GM12875 (cell line): ENCODE results near the gene RHEX.

Experiments used
- H3K4me3 ChIP-seq: one replicate; pipeline ENCODE4 v1.5.1; 2011; ENCODE audit warnings: low read depth, low read length, control low read depth
- CTCF ChIP-seq: IDR thresholded peaks from 2 replicates; pipeline ENCODE4 v1.5.1; 2011; ENCODE audit warnings: low read depth, mild to moderate bottlenecking, control low read depth, inconsistent platforms, low read length, moderate library complexity, borderline replicate concordance; ENCODE audit not compliant: insufficient read depth

RHEX gene

GRCh38 chr1:206098242-206098919, 45.4 kb downstream of the RHEX start:
- TF ChIP-seq CTCF, result no peak
- no peak overlapping the region for H3K4me3 ChIP-seq

GRCh38 chr1:206100226-206100815, 47.3 kb downstream of the RHEX start:
- TF ChIP-seq CTCF, result no peak
- no peak overlapping the region for H3K4me3 ChIP-seq

GRCh38 chr1:206101351-206102045, 48.5 kb downstream of the RHEX start:
- no peak overlapping the region for H3K4me3 ChIP-seq
- no peak for TF ChIP-seq CTCF

GRCh38 chr1:206102292-206102936, 49.4 kb downstream of the RHEX start:
- TF ChIP-seq CTCF, result no peak
- no peak overlapping the region for H3K4me3 ChIP-seq

- no peak for TF ChIP-seq CTCF
- H3K4me3 ChIP-seq, result no peak overlapping the region
Observed at GRCh38 chr1:206103979-206104378, 51.0 kb downstream of the RHEX start.

GRCh38 chr1:206105464-206105995, 52.6 kb downstream of the RHEX start:
- no peak overlapping the region for H3K4me3 ChIP-seq
- TF ChIP-seq CTCF, result no peak
